ENCODE data around the gene CD46. TPM values are rescaled to one million over a fixed set of nuclear protein-coding genes. Genes with fewer than 3 reads are reported as not detected.

The CD46 gene
- total RNA-seq, 1 donor from 2014 or later = 110 TPM

GRCh38 chr1:207806531-207807325, 54.9 kb downstream of the CD46 start:
- CTCF ChIA-PET = interaction anchor here (1.4 to 2.8 kb wide), 3 partner anchors 10 to 62 kb away, joined by 4 to 14 read pairs (median 9); no protein-coding TSS in a partner anchor
- peak overlapping the region; percentile 84 for H3K27ac Mint-ChIP-seq
- no peaks in the 10 kb centered on the region for H3K27me3 Mint-ChIP-seq
- H3K36me3 Mint-ChIP-seq (ENCODE audit: low read depth) = peaks cover 95% of the 10 kb centered on the region
- TF ChIP-seq CTCF (IDR thresholded peaks at IDR 0.05) = no peak
- peak; percentile 11 for ATAC-seq (ENCODE audit: low read depth)
- no peak overlapping the region for H3K4me3 Mint-ChIP-seq
- intact Hi-C loops (cut with micrococcal nuclease) = loop anchor here (2.0 kb wide), 1 partner anchor 18 kb away; no protein-coding TSS in a partner anchor
- H3K4me1 Mint-ChIP-seq = peaks cover 52% of the 10 kb centered on the region
- POLR2A ChIA-PET = interaction anchor here (0.8 to 8.7 kb wide), 3 partner anchors 9 to 17 kb away, joined by 3 to 73 read pairs (median 6); no protein-coding TSS in a partner anchor
- H3K9me3 Mint-ChIP-seq = no peaks in the 10 kb centered on the region
- no peak for DNase-seq

- ATAC-seq (ENCODE audit: low read depth) (peak; percentile 25), DNase-seq (no peak)
- no peak for TF ChIP-seq CTCF (IDR thresholded peaks at IDR 0.05)
- POLR2A ChIA-PET = interaction anchor here (0.8 to 8.7 kb wide), 3 partner anchors 10 to 16 kb away, joined by 3 to 73 read pairs (median 6); no protein-coding TSS in a partner anchor
- intact Hi-C loops (cut with micrococcal nuclease) = loop anchor here (2.0 kb wide), 1 partner anchor 17 kb away; no protein-coding TSS in a partner anchor
- H3K9me3 Mint-ChIP-seq = no peaks in the 10 kb centered on the region
- peak overlapping the region; percentile 84 for H3K27ac Mint-ChIP-seq
- CTCF ChIA-PET = interaction anchor here (1.4 to 2.8 kb wide), 3 partner anchors 10 to 62 kb away, joined by 4 to 14 read pairs (median 9); no protein-coding TSS in a partner anchor
- H3K4me1 Mint-ChIP-seq = peaks cover 58% of the 10 kb centered on the region
- H3K36me3 Mint-ChIP-seq (ENCODE audit: low read depth) = peaks cover 95% of the 10 kb centered on the region
- peak overlapping the region; percentile 44 for H3K4me3 Mint-ChIP-seq
- H3K27me3 Mint-ChIP-seq = no peaks in the 10 kb centered on the region
Measured at GRCh38 chr1:207807326-207807689, 55.5 kb downstream of the CD46 start.

- Mint-ChIP-seq H3K4me1 (peaks cover 62% of the 10 kb centered on the region), H3K36me3 (ENCODE audit: low read depth) (peaks cover 95% of the 10 kb centered on the region), H3K4me3 (peak overlapping the region; percentile 44), H3K27ac (peak overlapping the region; percentile 84), H3K27me3 (no peaks in the 10 kb centered on the region), H3K9me3 (no peaks in the 10 kb centered on the region)
- POLR2A ChIA-PET = interaction anchor here (0.8 to 8.7 kb wide), 3 partner anchors 10 to 16 kb away, joined by 3 to 73 read pairs (median 6); no protein-coding TSS in a partner anchor
- intact Hi-C loops (cut with micrococcal nuclease) = loop anchor here (2.0 kb wide), 1 partner anchor 17 kb away; no protein-coding TSS in a partner anchor
- DNase-seq (no peak), ATAC-seq (ENCODE audit: low read depth) (peak; percentile 75)
- CTCF ChIA-PET = interaction anchor here (1.8 to 2.8 kb wide), 2 partner anchors 11 to 61 kb away, joined by 9 to 14 read pairs; no protein-coding TSS in a partner anchor
- no peak for TF ChIP-seq CTCF (IDR thresholded peaks at IDR 0.05)
Measured at GRCh38 chr1:207807690-207808321, 56.0 kb downstream of the CD46 start.

- peaks cover 67% of the 10 kb centered on the region for H3K4me1 Mint-ChIP-seq
- intact Hi-C loops (cut with micrococcal nuclease) = no loop called here
- peaks cover 95% of the 10 kb centered on the region for H3K36me3 Mint-ChIP-seq (ENCODE audit: low read depth)
- DNase-seq = no peak
- H3K4me3 Mint-ChIP-seq = peak overlapping the region; percentile 19
- no peaks in the 10 kb centered on the region for H3K9me3 Mint-ChIP-seq
- CTCF ChIA-PET = interaction anchor here (2.8 kb wide), 1 partner anchor 11 kb away, joined by 14 read pairs; no protein-coding TSS in a partner anchor
- peak overlapping the region; percentile 84 for H3K27ac Mint-ChIP-seq
- POLR2A ChIA-PET = interaction anchor here (0.6 to 8.7 kb wide), 2 partner anchors 8 to 15 kb away, joined by 5 to 73 read pairs; no protein-coding TSS in a partner anchor
- TF ChIP-seq CTCF (IDR thresholded peaks at IDR 0.05) = no peak
- H3K27me3 Mint-ChIP-seq = no peaks in the 10 kb centered on the region
- ATAC-seq (ENCODE audit: low read depth) = no peak
Measured at GRCh38 chr1:207808322-207808705, 56.5 kb downstream of the CD46 start.
